GM12878 (cell line): ENCODE results near the gene ZDHHC17. TPM values are rescaled to one million over a fixed set of nuclear protein-coding genes. Genes with fewer than 3 reads are reported as not detected.

Experiments used
- ATAC-seq: fragments of 200-7000 bp; cut with Tn5 transposase; 3 replicates; pipeline ENCODE4 v1.9.1; 2020; ENCODE audit warnings: mild to moderate bottlenecking, moderate library complexity
- BruUV-seq: library from RNA; stranded (reverse); fragments of 400-500 nt; replicated peaks from 2 replicates; lab custom pipeline; 2021; lab: Mats Ljungman, UMichigan
- CTCF ChIA-PET: fragments of 300-600 bp; sonication (Branson Sonifier 250); formaldehyde crosslinking; extraction: SDS; loops from one replicate; lab custom pipeline; 2021; ENCODE audit warnings: inconsistent platforms; lab: Yijun Ruan, JAX
- POLR2A ChIA-PET: fragments of 350-600 bp; formaldehyde crosslinking; extraction: SDS; loops from one replicate; lab custom pipeline; 2021; ENCODE audit warnings: inconsistent platforms; lab: Charles Lee
- RAD21 ChIA-PET: fragments of 300-600 bp; sonication (Branson Sonifier 250); formaldehyde crosslinking; loops from one replicate; lab custom pipeline; 2023; ENCODE audit warnings: antibody characterized with exemption; ENCODE audit not compliant: unreplicated experiment; lab: Charles Lee
- SMC1A ChIA-PET: fragments of 300-600 bp; sonication (Branson Sonifier 250); formaldehyde crosslinking; loops from one replicate; lab custom pipeline; 2023; ENCODE audit not compliant: unreplicated experiment, uncharacterized antibody; lab: Charles Lee
- DNase-seq: peaks from one replicate; pipeline ENCODE4 v3.0.0-alpha.2; 2011; ENCODE audit warnings: low read depth, low spot score
- FAIRE-seq: peaks from 3 replicates; lab custom pipeline; 2011; peaks lifted over from hg19 to GRCh38; lab: Jason Lieb, UNC
- H2AFZ ChIP-seq: 2 replicates; pipeline ENCODE4 v1.6.0; 2011; ENCODE audit warnings: low read depth, low read length, control low read depth; ENCODE audit not compliant: control insufficient read depth
- H3K27ac ChIP-seq: 2 replicates; pipeline ENCODE4 v1.5.1; 2011; ENCODE audit warnings: control low read depth; ENCODE audit not compliant: control insufficient read depth, insufficient read depth
- H3K27me3 ChIP-seq, 2 experiments: replicated peaks in 1 of 2; 2 replicates each; pipeline versions ENCODE4 v1.6.0 to v1.6.1; 2011; ENCODE audit warnings: low read length in 1 of 2; ENCODE audit not compliant: control insufficient read depth in 2 of 2, insufficient read depth in 2 of 2
- H3K36me3 ChIP-seq, 2 experiments: 2 replicates each; pipeline ENCODE4 v1.5.1; 2011; ENCODE audit warnings: low read length in 1 of 2; ENCODE audit not compliant: control insufficient read depth in 2 of 2, insufficient read depth in 2 of 2
- H3K4me1 ChIP-seq: 2 replicates; pipeline ENCODE4 v1.6.1; 2011; ENCODE audit warnings: mild to moderate bottlenecking, low read length, moderate library complexity, mixed read lengths; ENCODE audit not compliant: control insufficient read depth, insufficient read depth
- H3K4me2 ChIP-seq: 2 replicates; pipeline ENCODE4 v1.6.0; 2011; ENCODE audit warnings: control low read depth; ENCODE audit not compliant: control insufficient read depth, insufficient read depth
- H3K4me3 ChIP-seq: fragments of 200-600 bp; sonication (generic); 2 replicates; pipeline ENCODE4 v1.5.1; 2016
- H3K79me2 ChIP-seq: 2 replicates; pipeline ENCODE4 v1.6.0; 2011; ENCODE audit warnings: low read length; ENCODE audit not compliant: control insufficient read depth, insufficient read depth
- H3K9ac ChIP-seq: 2 replicates; pipeline ENCODE4 v1.8.0; 2011; ENCODE audit warnings: low read length, control low read depth, mixed read lengths; ENCODE audit not compliant: control insufficient read depth, insufficient read depth
- H3K9me3 ChIP-seq: replicated peaks from 3 replicates; pipeline ENCODE4 v1.5.1; 2011; ENCODE audit warnings: mild to moderate bottlenecking, low read length; ENCODE audit not compliant: control insufficient read depth, insufficient read depth
- H4K20me1 ChIP-seq: 2 replicates; pipeline ENCODE4 v1.6.0; 2011; ENCODE audit not compliant: control insufficient read depth, insufficient read depth
- BCL11A ChIP-seq: IDR thresholded peaks from 2 replicates; pipeline ENCODE4 v1.6.1; 2011; ENCODE audit warnings: low read depth, low read length
- BRCA1 ChIP-seq: IDR thresholded peaks from 2 replicates; pipeline ENCODE4 v1.6.1; 2011; ENCODE audit warnings: low read depth, low read length, improper control_type of control experiment
- CBX5 ChIP-seq: sonication (generic); IDR thresholded peaks from 2 replicates; pipeline ENCODE4 v1.6.1; 2016; ENCODE audit warnings: low read depth, moderate library complexity, mild to moderate bottlenecking, inconsistent platforms
- ESRRA ChIP-seq: IDR thresholded peaks from 2 replicates; pipeline ENCODE4 v1.6.1; 2012; ENCODE audit warnings: mild to moderate bottlenecking, low read length, improper control_type of control experiment
- GATAD2B ChIP-seq: fragments of 450-650 bp; conservative IDR thresholded peaks from 2 replicates; pipeline ENCODE4 v1.6.1; 2017; ENCODE audit warnings: low read depth, mild to moderate bottlenecking, moderate library complexity
- HDAC2 ChIP-seq: fragments of 200-600 bp; sonication (generic); IDR thresholded peaks from 2 replicates; pipeline ENCODE4 v1.6.1; 2017
- HDAC6 ChIP-seq: fragments of 200-600 bp; sonication (generic); IDR thresholded peaks from one replicate; pipeline ENCODE4 v1.8.0; 2017; ENCODE audit warnings: antibody characterized with exemption; ENCODE audit not compliant: unreplicated experiment
- IKZF1 ChIP-seq: fragments of 450-650 bp; conservative IDR thresholded peaks from 2 replicates; pipeline ENCODE4 v1.6.1; 2017; ENCODE audit warnings: antibody characterized with exemption, mild to moderate bottlenecking
- JUND ChIP-seq: IDR thresholded peaks from 2 replicates; pipeline ENCODE4 v1.6.1; 2012; ENCODE audit warnings: low read depth, mild to moderate bottlenecking, low read length, improper control_type of control experiment, moderate library complexity
- KAT2A ChIP-seq: conservative IDR thresholded peaks from 2 replicates; pipeline ENCODE4 v1.6.1; 2011; ENCODE audit warnings: low read depth, low read length; ENCODE audit not compliant: control insufficient read depth
- LARP7 ChIP-seq: fragments of 450-650 bp; IDR thresholded peaks from 2 replicates; pipeline ENCODE4 v1.6.1; 2017; ENCODE audit warnings: mild to moderate bottlenecking
- NFIC ChIP-seq: IDR thresholded peaks from 2 replicates; pipeline ENCODE4 v1.6.1; 2012; ENCODE audit warnings: low read depth, mild to moderate bottlenecking, inconsistent platforms, low read length, moderate library complexity
- POLR2AphosphoS5 ChIP-seq: IDR thresholded peaks from 2 replicates; pipeline ENCODE4 v1.6.1; 2011; ENCODE audit warnings: mild to moderate bottlenecking, low read length, inconsistent platforms
- SMAD5 ChIP-seq: IDR thresholded peaks from 2 replicates; pipeline ENCODE4 v1.6.1; 2016; ENCODE audit warnings: antibody characterized with exemption, low read depth
- SMC3 ChIP-seq: IDR thresholded peaks from 2 replicates; pipeline ENCODE4 v1.6.1; 2011; ENCODE audit warnings: low read length, improper control_type of control experiment, borderline replicate concordance
- SREBF2 ChIP-seq: IDR thresholded peaks from 2 replicates; pipeline ENCODE4 v1.6.1; 2012; ENCODE audit warnings: mild to moderate bottlenecking, low read length
- SUPT20H ChIP-seq: IDR thresholded peaks from 2 replicates; pipeline ENCODE4 v1.6.1; 2011; ENCODE audit warnings: low read depth, mild to moderate bottlenecking, low read length, moderate library complexity, borderline replicate concordance; ENCODE audit not compliant: control insufficient read depth
- TCF7 ChIP-seq: IDR thresholded peaks from 2 replicates; pipeline ENCODE4 v1.6.1; 2014; ENCODE audit warnings: antibody characterized with exemption, borderline replicate concordance
- YY1 ChIP-seq: IDR thresholded peaks from 2 replicates; pipeline ENCODE4 v1.6.1; 2011; ENCODE audit warnings: low read depth, mild to moderate bottlenecking, low read length
- WGBS: methylation state at CpG from one replicate; pipeline ENCODE4 v1.1.6; 2016; ENCODE audit warnings: low lambda C conversion rate; ENCODE audit not compliant: insufficient replicate concordance, insufficient coverage; ENCODE audit errors: missing lambda C conversion rate; 5-methylcytosine and 5-hydroxymethylcytosine counted together
- in situ Hi-C: fragments of 300-500 bp; cut with MboI; formaldehyde crosslinking; loops from 9 replicates; pipeline ENCODE4 v1.14.3; 2018; ENCODE audit warnings: mixed read lengths
- intact Hi-C: fragments of 100-400 bp; cut with micrococcal nuclease; formaldehyde crosslinking; loops from one replicate; pipeline ENCODE4 v1.14.2; 2022; ENCODE audit not compliant: unreplicated experiment
- polyA plus RNA-seq, 11 experiments: library from polyadenylated mRNA; depleted of rRNA in 4 of 11; unstranded in 6 of 11; stranded (reverse) in 5 of 11; fragments of >200 nt; fragmentation: Nextera tagmentation in 4 of 11; fragmentation: Illumina TruSeq in 1 of 11; extraction: Ambion mirVana in 4 of 11; extraction: Trizol in 1 of 11; gene quantifications; 1 replicate in 1 of 11; 2 replicates in 10 of 11; pipeline versions ENCODE4 v1.2.1 to v1.2.3, GENCODE V29; 2011 to 2016; ENCODE audit warnings: inconsistent platforms in 2 of 11, missing spikeins in 2 of 11, low read depth in 1 of 11
- total RNA-seq, 4 experiments: library from RNA; depleted of rRNA in 3 of 4; stranded (reverse); fragments of >200 nt in 3 of 4; fragmentation: Illumina TruSeq in 1 of 4; extraction: Trizol in 1 of 4; gene quantifications; 2 replicates each; pipeline versions ENCODE4 v1.2.1 to v1.2.3, GENCODE V29; 2013 to 2021
- TF ChIP-seq, protein P1 (sequence below): IDR thresholded peaks from 2 replicates; pipeline ENCODE4 v1.6.1; 2012; ENCODE audit warnings: low read depth, low read length, improper control_type of control experiment

ZDHHC17 gene
- total and polyA plus RNA-seq, 10 of the 15 experiments (the other 5 are each of a cell fraction or from before 2014, with no cell fraction given): 4.3 to 50.0 (median 19.3) TPM

DNA sequence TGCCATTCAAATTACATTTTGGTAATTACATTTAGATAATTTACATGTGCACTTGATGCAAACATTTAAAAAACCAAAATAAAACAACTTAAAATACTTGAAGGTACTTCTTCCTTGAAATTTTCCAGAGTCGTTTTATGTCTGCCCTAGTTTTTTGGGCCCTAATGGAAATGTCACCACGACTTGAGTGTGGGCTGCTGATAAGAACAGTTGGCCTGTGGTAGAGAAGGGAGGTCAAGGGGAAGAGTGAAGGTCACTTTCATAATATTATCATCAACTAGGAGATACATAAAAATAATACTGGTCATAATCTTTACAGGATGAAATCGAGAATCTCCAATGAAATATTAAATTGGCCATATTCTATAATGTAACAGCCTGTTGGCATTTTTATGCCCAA lies 23.1 kb downstream of the ZDHHC17 start:
- Histone ChIP-seq H3K4me3 (no peak overlapping the region), H3K4me1 (no peaks in the 10 kb centered on the region), H4K20me1 (peaks cover 3% of the 10 kb centered on the region; the same call in 1 of the 2 replicates), H3K4me2 (no peak overlapping the region), H3K9me3 (peaks cover 3% of the 10 kb centered on the region), H3K79me2 (peaks cover 4% of the 10 kb centered on the region), H3K9ac (no peak overlapping the region), H2AFZ (no peak overlapping the region), H3K27ac (no peak overlapping the region), H3K27me3 (no peaks in the 10 kb centered on the region), H3K36me3 (no peaks in the 10 kb centered on the region)
- DNase-seq: no peak
- in situ Hi-C loops: no loop called here
- ATAC-seq: no peak
- RAD21 ChIA-PET: interaction anchor here (1.1 kb wide), 1 partner anchor 98 kb away, joined by 3 read pairs; no protein-coding TSS in a partner anchor
- WGBS: 99% methylated on average over 3 of the region's 3 CpGs
- no TSS peak for BruUV-seq
- no peak for FAIRE-seq
- POLR2A ChIA-PET: no interaction called here
- SMC1A ChIA-PET: no interaction called here
- CTCF ChIA-PET: interaction anchor here (0.7 to 1.0 kb wide), 2 partner anchors 134 to 165 kb away, joined by 3 read pairs; no protein-coding TSS in a partner anchor
- intact Hi-C loops: no loop called here
- TF ChIP-seq, protein P1, sequence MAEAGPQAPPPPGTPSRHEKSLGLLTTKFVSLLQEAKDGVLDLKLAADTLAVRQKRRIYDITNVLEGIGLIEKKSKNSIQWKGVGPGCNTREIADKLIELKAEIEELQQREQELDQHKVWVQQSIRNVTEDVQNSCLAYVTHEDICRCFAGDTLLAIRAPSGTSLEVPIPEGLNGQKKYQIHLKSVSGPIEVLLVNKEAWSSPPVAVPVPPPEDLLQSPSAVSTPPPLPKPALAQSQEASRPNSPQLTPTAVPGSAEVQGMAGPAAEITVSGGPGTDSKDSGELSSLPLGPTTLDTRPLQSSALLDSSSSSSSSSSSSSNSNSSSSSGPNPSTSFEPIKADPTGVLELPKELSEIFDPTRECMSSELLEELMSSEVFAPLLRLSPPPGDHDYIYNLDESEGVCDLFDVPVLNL: no peak
- no peak for TF ChIP-seq BCL11A
- TF ChIP-seq YY1: no peak

DNA sequence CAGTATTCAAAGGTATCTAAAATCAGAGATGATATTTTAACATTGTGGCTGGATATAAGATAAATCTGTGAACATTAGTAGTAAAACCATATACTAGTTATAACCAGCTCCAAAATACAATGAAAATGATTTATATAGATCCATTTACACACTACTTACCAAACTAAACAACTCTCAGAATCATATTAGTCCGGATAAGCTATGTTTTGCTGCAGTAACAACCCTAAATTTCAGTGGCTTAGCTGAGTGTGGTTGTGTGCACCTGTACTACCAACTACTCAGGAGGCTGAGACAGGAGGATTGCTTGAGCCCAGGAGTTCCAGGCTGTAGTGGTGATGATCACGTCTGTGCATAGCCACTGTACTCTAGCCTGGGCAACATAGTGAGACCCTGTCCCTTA lies 23.8 kb downstream of the ZDHHC17 start:
- FAIRE-seq (no peak), ATAC-seq (no peak), DNase-seq (no peak)
- Histone ChIP-seq H3K9me3 (peaks cover 3% of the 10 kb centered on the region), H3K9ac (no peak overlapping the region), H3K79me2 (peaks cover 4% of the 10 kb centered on the region), H3K4me3 (no peak overlapping the region), H2AFZ (no peak overlapping the region), H3K4me2 (no peak overlapping the region), H3K27me3 (no peaks in the 10 kb centered on the region), H3K36me3 (no peaks in the 10 kb centered on the region), H3K4me1 (no peaks in the 10 kb centered on the region), H4K20me1 (peaks cover 3% of the 10 kb centered on the region; the same call in 1 of the 2 replicates), H3K27ac (no peak overlapping the region)
- intact Hi-C loops (no loop called here), in situ Hi-C loops (no loop called here)
- ChIA-PET SMC1A (no interaction called here), POLR2A (no interaction called here), CTCF (interaction anchor here (0.7 to 1.0 kb wide), 3 partner anchors 9 to 166 kb away, joined by 3 to 4 read pairs (median 3); no protein-coding TSS in a partner anchor), RAD21 (interaction anchor here (1.1 kb wide), 1 partner anchor 99 kb away, joined by 3 read pairs; no protein-coding TSS in a partner anchor)
- no TSS peak for BruUV-seq
- 100% methylated on average over 2 of the region's 2 CpGs for WGBS
- TF ChIP-seq SMAD5: no peak
- no peak for TF ChIP-seq NFIC
- no peak for TF ChIP-seq KAT2A
- TF ChIP-seq HDAC6: no peak
- no peak for TF ChIP-seq POLR2AphosphoS5
- TF ChIP-seq CBX5: no peak
- no peak for TF ChIP-seq ESRRA
- TF ChIP-seq BRCA1: no peak
- no peak for TF ChIP-seq LARP7
- TF ChIP-seq JUND: no peak
- no peak for TF ChIP-seq SUPT20H
- TF ChIP-seq SREBF2: no peak
- TF ChIP-seq SMC3: no peak
- TF ChIP-seq GATAD2B: no peak
- TF ChIP-seq IKZF1: no peak
- no peak for TF ChIP-seq TCF7
- TF ChIP-seq HDAC2: no peak
